NCI-H524 (cell line): ENCODE results near the gene SAMD9.
"Not testable (repeated sequence)": the region's sequence is repeated elsewhere in the genome, so short reads cannot be mapped to it uniquely, and the experiment has no call there.

Source experiments
- DNase-seq, 2 experiments: peaks; one replicate each; lab custom pipeline; 2025; lab: John Stamatoyannopoulos, UW

Gene SAMD9

GRCh38 chr7:93120592-93121549 is 3.1 kb upstream of the SAMD9 start:
- DNase-seq: no peak

- DNase-seq: no peak
Measured at GRCh38 chr7:93119191-93119905, 1.6 kb upstream of the SAMD9 start.

GRCh38 chr7:93117327-93117726 is 452 bp downstream of the SAMD9 start:
- no peak for DNase-seq

- no peak for DNase-seq
Measured at GRCh38 chr7:93115796-93116195, 2.0 kb downstream of the SAMD9 start.

GRCh38 chr7:93108003-93108402 is 9.8 kb downstream of the SAMD9 start:
- no peak for DNase-seq

GRCh38 chr7:93097388-93097787 is 20.4 kb downstream of the SAMD9 start:
- no peak for DNase-seq

GRCh38 chr7:93092757-93093370 is 24.9 kb downstream of the SAMD9 start:
- DNase-seq: peak in 1 of 2 experiments; percentile 5

GRCh38 chr7:93073357-93073756 is 44.4 kb downstream of the SAMD9 start:
- not testable (repeated sequence) for DNase-seq

GRCh38 chr7:93062599-93062998 is 55.2 kb downstream of the SAMD9 start:
- no peak for DNase-seq

GRCh38 chr7:93060865-93061264 is 56.9 kb downstream of the SAMD9 start:
- DNase-seq: no peak

GRCh38 chr7:93060025-93060424 is 57.8 kb downstream of the SAMD9 start:
- no peak for DNase-seq

- DNase-seq: not testable (repeated sequence)
Measured at GRCh38 chr7:93056621-93057020, 61.2 kb downstream of the SAMD9 start.

GRCh38 chr7:93055543-93056107 is 62.2 kb downstream of the SAMD9 start:
- DNase-seq: peak in 1 of 2 experiments; percentile 71

GRCh38 chr7:93054975-93055374 is 62.8 kb downstream of the SAMD9 start:
- peak in 1 of 2 experiments; percentile 34 for DNase-seq

- DNase-seq: no peak
Measured at GRCh38 chr7:93053949-93054943, 63.5 kb downstream of the SAMD9 start.

- DNase-seq: no peak
Measured at GRCh38 chr7:93053209-93053948, 64.4 kb downstream of the SAMD9 start.

GRCh38 chr7:93051660-93052059 is 66.1 kb downstream of the SAMD9 start:
- DNase-seq: no peak
